GM18519 (cell line): ENCODE measurements around the gene CCL28.

Experiments
- ATAC-seq: cut with Tn5 transposase; IDR thresholded peaks from one replicate; pipeline ENCODE4 v1.9.1; 2021; ENCODE audit warnings: mild to moderate bottlenecking, moderate library complexity; ENCODE audit not compliant: unreplicated experiment, low FRiP score

Gene CCL28

DNA sequence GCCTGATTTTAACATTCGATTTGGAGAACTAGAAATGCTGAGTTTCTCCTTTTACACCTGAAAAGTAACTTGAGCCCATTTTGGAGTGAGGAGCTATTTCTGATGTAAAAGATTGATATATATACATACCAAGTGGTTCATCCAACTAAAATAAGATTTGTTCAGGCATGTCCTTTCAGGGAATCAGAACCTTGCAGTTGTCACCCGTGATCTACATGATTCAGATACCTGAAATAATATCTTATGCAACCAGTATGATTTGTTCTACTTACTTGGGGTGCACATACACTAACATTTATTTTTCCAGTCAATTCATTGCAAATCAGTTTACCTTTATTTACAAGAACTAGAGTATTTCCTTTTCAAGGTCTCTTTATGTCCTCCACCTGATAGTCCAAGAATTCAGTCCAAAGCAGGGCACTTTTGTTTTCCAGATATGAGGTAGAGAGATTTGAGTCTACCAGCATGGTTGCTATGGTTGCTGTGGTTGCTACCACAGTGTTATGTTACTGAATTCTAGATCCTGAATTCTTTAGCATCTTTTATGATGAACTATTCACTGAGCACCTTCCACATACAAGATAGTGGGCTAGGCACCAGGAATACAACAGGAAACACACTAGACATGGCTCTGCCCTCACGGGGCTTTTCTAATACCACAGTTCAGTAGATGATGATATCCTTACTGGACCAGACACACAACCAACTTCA is 49.3 kb downstream of the CCL28 start:
- no peak for ATAC-seq

DNA sequence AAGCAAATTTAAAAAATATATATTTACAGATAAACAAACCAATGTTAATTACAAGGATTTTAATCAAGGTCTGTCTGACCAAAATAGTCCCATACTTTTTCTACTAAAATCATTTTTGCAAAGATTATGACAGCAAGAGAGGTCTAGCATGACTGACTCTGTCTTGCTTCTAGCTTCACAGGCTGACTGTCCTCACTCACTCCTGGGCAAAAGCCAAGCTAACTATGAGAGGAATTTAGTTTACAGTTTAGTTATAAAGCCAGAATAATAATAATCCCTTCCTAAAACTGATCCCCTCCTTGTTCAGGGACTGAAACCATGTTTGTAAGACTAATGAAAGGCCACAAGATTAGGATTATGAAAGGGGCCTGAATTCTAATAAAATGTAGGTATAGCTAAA is 53.5 kb downstream of the CCL28 start:
- no peak for ATAC-seq

DNA sequence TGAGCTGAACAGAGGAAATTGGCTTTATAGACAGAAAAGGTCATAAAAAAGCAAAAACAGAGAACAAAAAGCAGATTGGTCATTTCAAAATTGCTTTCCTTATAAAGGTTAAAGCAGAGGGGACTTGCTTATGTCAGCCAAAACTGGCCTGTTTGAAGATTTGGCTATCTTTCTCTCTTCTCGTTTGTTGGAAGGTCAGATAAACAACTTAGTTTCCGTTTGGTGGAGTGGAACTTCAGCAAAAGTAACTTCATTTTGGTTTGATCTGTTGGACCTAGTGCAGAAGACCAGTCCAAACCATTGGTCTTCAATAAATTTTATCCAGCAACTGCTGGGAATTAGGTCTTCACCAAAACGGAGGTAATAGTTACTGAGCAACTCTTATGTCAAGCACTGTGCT is 53.9 kb downstream of the CCL28 start:
- ATAC-seq: no peak

- no peak for ATAC-seq
Measured at GRCh38 chr5:43357878-43358281, 54.3 kb downstream of the CCL28 start.

- ATAC-seq: no peak
Measured at GRCh38 chr5:43357067-43357466, 55.1 kb downstream of the CCL28 start.

DNA sequence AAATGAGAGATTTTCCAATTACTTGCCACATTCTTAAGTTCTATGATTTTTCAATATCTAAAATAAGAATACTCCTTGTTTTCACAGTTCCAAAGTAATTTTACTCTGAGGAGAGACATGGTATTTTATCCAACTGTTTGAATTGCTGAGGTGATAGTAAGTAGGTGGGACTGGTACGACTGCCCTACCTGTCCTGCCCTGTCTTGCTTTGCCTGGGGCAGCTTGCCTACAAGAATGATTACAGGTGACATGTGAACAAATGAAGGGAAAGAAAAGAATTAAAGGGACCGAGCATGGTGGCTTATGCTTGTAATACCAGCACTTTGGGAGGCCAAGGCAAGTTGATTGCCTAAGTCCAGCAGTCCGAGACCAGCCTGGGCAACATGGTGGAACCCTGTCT is 57.4 kb downstream of the CCL28 start:
- no peak for ATAC-seq

DNA sequence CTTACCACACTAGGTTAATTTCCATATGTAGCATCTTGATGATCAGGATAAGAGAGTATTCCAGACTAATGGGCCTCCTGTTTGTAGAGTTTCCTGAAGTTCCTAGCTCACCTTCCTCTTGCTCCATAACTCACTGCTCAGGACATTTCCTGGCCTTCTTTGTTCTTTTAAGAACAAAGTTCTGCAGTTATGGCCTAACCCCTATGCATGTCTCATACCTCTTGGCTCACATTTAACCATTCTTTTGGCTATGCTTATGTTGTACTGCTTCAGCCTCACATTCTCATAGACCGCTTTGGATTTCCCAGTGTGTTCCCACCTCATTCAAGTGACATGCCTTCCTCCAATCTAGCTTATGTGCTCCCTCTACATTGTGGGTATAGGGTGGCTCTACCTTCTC is 58.5 kb downstream of the CCL28 start:
- ATAC-seq: no peak

GRCh38 chr5:43352915-43353314 is 59.3 kb downstream of the CCL28 start:
- no peak for ATAC-seq

GRCh38 chr5:43352131-43352530 is 60.1 kb downstream of the CCL28 start:
- no peak for ATAC-seq

DNA sequence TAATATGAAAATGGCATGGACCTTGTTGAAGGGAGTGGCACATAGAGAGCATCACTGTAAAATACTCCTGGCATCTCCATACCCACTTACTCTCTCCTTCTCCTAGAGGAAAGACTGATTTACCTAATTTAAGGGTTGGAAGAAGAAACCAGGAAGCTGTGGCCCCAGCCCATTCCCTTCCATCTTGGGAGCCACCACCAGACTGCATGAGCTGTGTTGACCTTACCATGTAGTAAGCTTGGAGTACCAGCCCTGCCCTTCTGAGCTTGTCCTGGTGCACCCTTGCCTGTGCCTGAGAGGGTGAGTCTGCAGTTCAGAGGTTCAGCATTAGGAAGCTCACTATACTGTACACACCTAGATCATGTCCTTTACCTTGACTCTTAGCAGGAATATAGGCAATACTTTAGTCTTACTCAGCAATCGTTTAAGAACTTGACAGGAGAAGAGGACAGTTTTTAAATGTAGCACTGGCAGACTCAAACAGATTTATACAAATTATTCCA is 63.3 kb downstream of the CCL28 start:
- ATAC-seq: no peak

- no peak for ATAC-seq
Measured at GRCh38 chr5:43348207-43348606, 64.0 kb downstream of the CCL28 start.

DNA sequence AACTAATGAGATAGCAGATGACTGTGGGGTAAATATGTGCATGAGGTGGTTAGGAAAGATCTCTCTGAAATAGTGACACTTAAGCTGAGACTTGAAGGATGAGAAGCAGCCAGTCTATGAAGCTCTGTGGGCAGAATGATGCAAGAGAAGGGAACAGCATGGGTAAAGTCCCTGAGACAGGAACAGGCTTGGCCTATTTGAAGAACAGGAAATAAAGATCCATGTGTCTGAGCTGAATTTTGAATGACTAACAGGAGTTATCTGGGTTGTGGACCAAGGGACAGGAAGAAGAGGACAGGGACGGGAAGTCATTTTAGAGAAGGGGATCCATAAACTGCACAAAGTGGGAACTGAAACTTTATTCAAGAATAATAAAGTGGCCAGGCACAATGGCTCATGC is 73.3 kb downstream of the CCL28 start:
- no peak for ATAC-seq

DNA sequence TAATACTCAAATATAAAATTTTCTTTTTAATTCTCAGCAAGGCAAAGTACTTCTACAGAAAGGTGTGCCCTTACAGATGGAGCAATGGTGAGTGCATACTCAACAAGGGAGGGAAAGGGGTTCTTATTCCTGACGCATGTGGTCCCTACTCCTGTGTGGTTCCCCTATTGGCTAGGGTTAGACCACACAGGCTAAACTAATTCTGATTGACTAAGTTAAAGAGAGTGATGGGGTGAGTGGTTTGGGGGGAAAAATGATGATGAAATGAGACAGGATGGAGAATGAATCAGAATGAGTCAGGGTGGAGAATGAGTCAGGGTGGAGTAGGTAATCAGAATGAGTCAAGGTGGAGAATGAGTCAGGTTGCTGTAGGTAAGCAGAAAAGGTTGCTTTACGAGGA is 76.0 kb downstream of the CCL28 start:
- no peak for ATAC-seq

GRCh38 chr5:43335681-43336080 is 76.5 kb downstream of the CCL28 start:
- no peak for ATAC-seq

- ATAC-seq: no peak
Measured at GRCh38 chr5:43332401-43332800, 79.8 kb downstream of the CCL28 start.
